ENCODE measurements around the gene MUC5B. TPM values are rescaled to one million over a fixed set of nuclear protein-coding genes. Genes with fewer than 3 reads are reported as not detected.
"Not testable (repeated sequence)": the region's sequence is repeated elsewhere in the genome, so short reads cannot be mapped to it uniquely, and the experiment has no call there.

The MUC5B gene
- total RNA-seq, 2 donors from 2014 or later: 0.18 to 17.3 TPM

- no peaks in the 10 kb centered on the region for H3K9me3 ChIP-seq
- H3K27ac ChIP-seq: no peak overlapping the region
- DNase-seq (ENCODE audit: low spot score): no peak
- H3K36me3 ChIP-seq: no peaks in the 10 kb centered on the region
- intact Hi-C loops (cut with DNase I): no loop called here
- no peaks in the 10 kb centered on the region for H3K4me1 ChIP-seq (replicated peaks)
- TF ChIP-seq POLR2A (IDR thresholded peaks at IDR 0.05) (no peak), CTCF (IDR thresholded peaks at IDR 0.05) (no peak), POLR2AphosphoS5 (IDR thresholded peaks at IDR 0.05) (no peak)
- WGBS: 76% methylated on average over 18 of the region's 20 CpGs
- H3K4me3 ChIP-seq: no peak overlapping the region
- H3K27me3 ChIP-seq (replicated peaks; ENCODE audit: insufficient read depth): no peaks in the 10 kb centered on the region
Observed at GRCh38 chr11:1242289-1242688, 19.4 kb downstream of the MUC5B start.

- H3K4me1 ChIP-seq (replicated peaks); DNase-seq (ENCODE audit: low spot score); H3K27me3 ChIP-seq (replicated peaks; ENCODE audit: insufficient read depth); H3K4me3 ChIP-seq; H3K27ac ChIP-seq; intact Hi-C loops (cut with DNase I); H3K36me3 ChIP-seq; H3K9me3 ChIP-seq: not testable (repeated sequence)
- 94% methylated on average over 8 of the region's 11 CpGs for WGBS
Observed at GRCh38 chr11:1242751-1243150, 19.9 kb downstream of the MUC5B start.

GRCh38 chr11:1243521-1243920, 20.7 kb downstream of the MUC5B start:
- H3K4me3 ChIP-seq; H3K27me3 ChIP-seq (replicated peaks; ENCODE audit: insufficient read depth); DNase-seq (ENCODE audit: low spot score); intact Hi-C loops (cut with DNase I); H3K9me3 ChIP-seq; H3K27ac ChIP-seq; H3K36me3 ChIP-seq; H3K4me1 ChIP-seq (replicated peaks): not testable (repeated sequence)
- 88% methylated on average over 7 of the region's 18 CpGs for WGBS

- H3K4me1 ChIP-seq (replicated peaks); H3K9me3 ChIP-seq; H3K36me3 ChIP-seq; intact Hi-C loops (cut with DNase I); H3K4me3 ChIP-seq; DNase-seq (ENCODE audit: low spot score); H3K27ac ChIP-seq; H3K27me3 ChIP-seq (replicated peaks; ENCODE audit: insufficient read depth): not testable (repeated sequence)
- 98% methylated on average over 9 of the region's 9 CpGs for WGBS
Observed at GRCh38 chr11:1244557-1244956, 21.7 kb downstream of the MUC5B start.

- H3K27ac ChIP-seq; H3K27me3 ChIP-seq (replicated peaks; ENCODE audit: insufficient read depth); H3K4me1 ChIP-seq (replicated peaks); H3K9me3 ChIP-seq; H3K4me3 ChIP-seq; DNase-seq (ENCODE audit: low spot score); H3K36me3 ChIP-seq; intact Hi-C loops (cut with DNase I): not testable (repeated sequence)
- 96% methylated on average over 12 of the region's 14 CpGs for WGBS
Observed at GRCh38 chr11:1245717-1246116, 22.9 kb downstream of the MUC5B start.

GRCh38 chr11:1246301-1246700, 23.4 kb downstream of the MUC5B start:
- WGBS: 97% methylated on average over 14 of the region's 14 CpGs
- H3K4me3 ChIP-seq; H3K27ac ChIP-seq; DNase-seq (ENCODE audit: low spot score); H3K4me1 ChIP-seq (replicated peaks); H3K9me3 ChIP-seq; intact Hi-C loops (cut with DNase I); H3K36me3 ChIP-seq; H3K27me3 ChIP-seq (replicated peaks; ENCODE audit: insufficient read depth): not testable (repeated sequence)

- 97% methylated on average over 12 of the region's 14 CpGs for WGBS
- DNase-seq (ENCODE audit: low spot score); H3K36me3 ChIP-seq; H3K27me3 ChIP-seq (replicated peaks; ENCODE audit: insufficient read depth); H3K9me3 ChIP-seq; intact Hi-C loops (cut with DNase I); H3K4me3 ChIP-seq; H3K27ac ChIP-seq; H3K4me1 ChIP-seq (replicated peaks): not testable (repeated sequence)
Observed at GRCh38 chr11:1247026-1247425, 24.2 kb downstream of the MUC5B start.

- H3K27me3 ChIP-seq (replicated peaks; ENCODE audit: insufficient read depth); H3K4me1 ChIP-seq (replicated peaks); H3K36me3 ChIP-seq; intact Hi-C loops (cut with DNase I); H3K9me3 ChIP-seq; DNase-seq (ENCODE audit: low spot score); H3K4me3 ChIP-seq; H3K27ac ChIP-seq: not testable (repeated sequence)
- 100% methylated on average over 1 of the region's 18 CpGs for WGBS
Observed at GRCh38 chr11:1248951-1249350, 26.1 kb downstream of the MUC5B start.

GRCh38 chr11:1250411-1250810, 27.5 kb downstream of the MUC5B start:
- 97% methylated on average over 5 of the region's 12 CpGs for WGBS
- intact Hi-C loops (cut with DNase I); DNase-seq (ENCODE audit: low spot score); H3K36me3 ChIP-seq; H3K9me3 ChIP-seq; H3K4me1 ChIP-seq (replicated peaks); H3K27me3 ChIP-seq (replicated peaks; ENCODE audit: insufficient read depth); H3K4me3 ChIP-seq; H3K27ac ChIP-seq: not testable (repeated sequence)

All from prostate gland (tissue), 2 donors.